Naive thymus-derived CD4-positive, alpha-beta T cell (primary cell): ENCODE results near the gene KLF18. TPM values are rescaled to one million over a fixed set of nuclear protein-coding genes. Genes with fewer than 3 reads are reported as not detected.
"Not testable (repeated sequence)": the region's sequence is repeated elsewhere in the genome, so short reads cannot be mapped to it uniquely, and the experiment has no call there.

Experiments used
- ATAC-seq: fragments of 150-1000 bp; cut with Tn5 transposase; 2 replicates; pipeline ENCODE4 v1.10.0; 2021; ENCODE audit warnings: mild to moderate bottlenecking, moderate library complexity
- CTCF ChIA-PET: fragments of 350-600 bp; sonication (Branson Sonifier 250); formaldehyde crosslinking; loops from one replicate; lab custom pipeline; 2021; ENCODE audit warnings: antibody characterized with exemption; lab: Charles Lee
- POLR2A ChIA-PET: fragments of 350-600 bp; sonication (Branson Sonifier 250); formaldehyde crosslinking; loops from one replicate; lab custom pipeline; 2021; ENCODE audit warnings: antibody characterized with exemption, inconsistent platforms; lab: Charles Lee
- DNase-seq, 9 donors: peaks; one replicate each; pipeline versions ENCODE4 v3.0.0 to v3.0.0-alpha.2; 2020 to 2022; ENCODE audit warnings: mixed read lengths in 1 of 9
- H3K27ac ChIP-seq: one replicate; pipeline ENCODE4 v1.7.0; 2013; ENCODE audit warnings: mild to moderate bottlenecking, low read depth, low read length, moderate library complexity
- H3K27me3 ChIP-seq, 2 donors: one replicate each; pipeline ENCODE4 v1.7.0; 2013; ENCODE audit warnings: low read length in 2 of 2, mild to moderate bottlenecking in 2 of 2, moderate library complexity in 2 of 2; ENCODE audit not compliant: control insufficient read depth in 2 of 2, insufficient read depth in 2 of 2
- H3K36me3 ChIP-seq, 3 experiments: 1 replicate in 2 of 3; 2 replicates in 1 of 3; pipeline ENCODE4 v1.7.0; 2013; ENCODE audit warnings: low read length in 3 of 3, mild to moderate bottlenecking in 3 of 3, moderate library complexity in 1 of 3; ENCODE audit not compliant: insufficient read depth in 3 of 3, control insufficient read depth in 2 of 3
- H3K4me1 ChIP-seq, 2 donors: one replicate each; pipeline ENCODE4 v1.7.0; 2013; ENCODE audit warnings: low read length in 2 of 2, mild to moderate bottlenecking in 2 of 2, moderate library complexity in 1 of 2; ENCODE audit not compliant: control insufficient read depth in 2 of 2, insufficient read depth in 2 of 2
- H3K4me3 ChIP-seq: 2 replicates; pipeline ENCODE4 v1.7.0; 2013; ENCODE audit warnings: mild to moderate bottlenecking, low read length
- H3K9me3 ChIP-seq, 3 experiments: 1 replicate in 2 of 3; 2 replicates in 1 of 3; pipeline ENCODE4 v1.7.0; 2013; ENCODE audit warnings: low read length in 3 of 3; ENCODE audit not compliant: control insufficient read depth in 2 of 3
- H3K27ac Mint-ChIP-seq, 9 donors: one replicate each; pipeline ENCODE4 v1.8.0; 2020 to 2022; ENCODE audit warnings: mixed read lengths in 9 of 9, mild to moderate bottlenecking in 8 of 9, moderate library complexity in 5 of 9, inconsistent platforms in 2 of 9
- H3K27me3 Mint-ChIP-seq, 5 donors: one replicate each; pipeline ENCODE4 v1.8.0; 2021 to 2022; ENCODE audit warnings: mixed read lengths in 5 of 5, mild to moderate bottlenecking in 1 of 5
- H3K36me3 Mint-ChIP-seq, 5 donors: one replicate each; pipeline ENCODE4 v1.8.0; 2020 to 2022; ENCODE audit warnings: mixed read lengths in 5 of 5, mild to moderate bottlenecking in 3 of 5, inconsistent platforms in 1 of 5
- H3K4me1 Mint-ChIP-seq, 7 donors: one replicate each; pipeline ENCODE4 v1.8.0; 2020 to 2022; ENCODE audit warnings: mixed read lengths in 7 of 7, mild to moderate bottlenecking in 3 of 7, inconsistent platforms in 1 of 7
- H3K4me3 Mint-ChIP-seq, 10 donors: one replicate each; pipeline ENCODE4 v1.8.0; 2020 to 2022; ENCODE audit warnings: mild to moderate bottlenecking in 10 of 10, mixed read lengths in 10 of 10, moderate library complexity in 6 of 10, inconsistent platforms in 2 of 10
- H3K9me3 Mint-ChIP-seq, 11 donors: one replicate each; pipeline ENCODE4 v1.8.0; 2020 to 2022; ENCODE audit warnings: mixed read lengths in 11 of 11, mild to moderate bottlenecking in 4 of 11, inconsistent platforms in 1 of 11, moderate library complexity in 1 of 11
- intact Hi-C, 2 donors: fragments of 100-400 bp; cut with micrococcal nuclease; formaldehyde crosslinking; loops; one replicate each; pipeline ENCODE4 v1.15.1; 2023
- polyA plus RNA-seq, 2 donors: library from polyadenylated mRNA; unstranded; fragments of 300-500 nt; fragmentation: Illumina TruSeq; gene quantifications; one replicate each; pipeline ENCODE4 v1.2.3, GENCODE V29; 2021
- total RNA-seq, 6 experiments: library from RNA in 5 of 6; stranded (reverse) in 5 of 6; gene quantifications; 1 replicate in 5 of 6; 2 replicates in 1 of 6; pipeline ENCODE4 v1.2.3 and lab custom pipeline; 2021 to 2026

The KLF18 gene
- total and polyA plus RNA-seq, 7 experiments from 2014 or later: not detected

GRCh38 chr1:44129616-44130500 is 11.6 kb downstream of the KLF18 start:
- Histone ChIP-seq H3K4me3 (no peak overlapping the region), H3K27ac (no peak overlapping the region), H3K27me3 (no peaks in the 10 kb centered on the region), H3K36me3 (no peaks in the 10 kb centered on the region), H3K9me3 (no peaks in the 10 kb centered on the region), H3K4me1 (no peaks in the 10 kb centered on the region)
- POLR2A ChIA-PET: no interaction called here
- Mint-ChIP-seq H3K4me1 (peaks cover 0 to 7% (median 4%) of the 10 kb centered on the region in 7 donors), H3K27me3 (peaks cover 5 to 37% (median 24%) of the 10 kb centered on the region in 5 donors), H3K27ac (no peak overlapping the region), H3K4me3 (no peak overlapping the region), H3K36me3 (no peaks in the 10 kb centered on the region), H3K9me3 (peaks cover 0 to 1% (median 0%) of the 10 kb centered on the region in 11 donors)
- CTCF ChIA-PET: no interaction called here
- ATAC-seq (no peak), DNase-seq (no peak)
- intact Hi-C loops: no loop called here

- CTCF ChIA-PET: no interaction called here
These were observed 21.0 kb downstream of the KLF18 start for GRCh38 chr1:44120398-44120949.

GRCh38 chr1:44119525-44119924 is 21.9 kb downstream of the KLF18 start:
- POLR2A ChIA-PET: no interaction called here
- H3K4me1 ChIP-seq: no peaks in the 10 kb centered on the region
- Mint-ChIP-seq H3K36me3 (no peaks in the 10 kb centered on the region), H3K4me1 (peaks cover 0 to 2% (median 0%) of the 10 kb centered on the region in 7 donors), H3K27ac (no peak overlapping the region), H3K9me3 (no peaks in the 10 kb centered on the region), H3K4me3 (no peak overlapping the region), H3K27me3 (peaks cover 0 to 27% (median 11%) of the 10 kb centered on the region in 5 donors)
- no peaks in the 10 kb centered on the region for H3K9me3 ChIP-seq
- H3K4me3 ChIP-seq: no peak overlapping the region
- H3K36me3 ChIP-seq: no peaks in the 10 kb centered on the region
- H3K27ac ChIP-seq: no peak overlapping the region
- CTCF ChIA-PET: no interaction called here
- ATAC-seq (no peak), DNase-seq (no peak)
- intact Hi-C loops: no loop called here
- no peaks in the 10 kb centered on the region for H3K27me3 ChIP-seq

More at GRCh38 chr1:44120398-44120949, 21.0 kb downstream of the KLF18 start:
- no peak for ATAC-seq
- DNase-seq: no peak
- POLR2A ChIA-PET: no interaction called here
- Histone ChIP-seq H3K36me3 (no peaks in the 10 kb centered on the region), H3K4me3 (no peak overlapping the region), H3K4me1 (no peaks in the 10 kb centered on the region), H3K9me3 (no peaks in the 10 kb centered on the region), H3K27ac (no peak overlapping the region), H3K27me3 (no peaks in the 10 kb centered on the region)
- Mint-ChIP-seq H3K27me3 (peaks cover 0 to 27% (median 15%) of the 10 kb centered on the region in 5 donors), H3K9me3 (no peaks in the 10 kb centered on the region), H3K4me1 (peaks cover 0 to 2% (median 0%) of the 10 kb centered on the region in 7 donors), H3K27ac (no peak overlapping the region), H3K4me3 (no peak overlapping the region), H3K36me3 (no peaks in the 10 kb centered on the region)
- intact Hi-C loops: no loop called here

GRCh38 chr1:44118682-44119081 is 22.7 kb downstream of the KLF18 start, which contains the start of gene KLF17:
Gene KLF17, plus strand, starts transcription at chr1:44118821. Its CDS starts 87 bp downstream, at chr1:44118908.
- no peaks in the 10 kb centered on the region for H3K9me3 Mint-ChIP-seq
- peaks cover 0 to 2% (median 0%) of the 10 kb centered on the region in 7 donors for H3K4me1 Mint-ChIP-seq
- Histone ChIP-seq H3K4me1 (no peaks in the 10 kb centered on the region), H3K4me3 (no peak within 1 kb of the TSS), H3K36me3 (no peaks in the 10 kb centered on the region), H3K27ac (no peak within 1 kb of the TSS), H3K9me3 (no peaks in the 10 kb centered on the region), H3K27me3 (no peaks in the 10 kb centered on the region)
- H3K27me3 Mint-ChIP-seq: peaks cover 6 to 26% (median 11%) of the 10 kb centered on the region in 5 donors
- CTCF ChIA-PET: no interaction called here
- no peak for ATAC-seq
- H3K27ac Mint-ChIP-seq: no peak within 1 kb of the TSS
- DNase-seq: no peak
- H3K36me3 Mint-ChIP-seq: no peaks in the 10 kb centered on the region
- POLR2A ChIA-PET: no interaction called here
- intact Hi-C loops: no loop called here
- no peak within 1 kb of the TSS for H3K4me3 Mint-ChIP-seq

GRCh38 chr1:44117272-44117671 is 24.2 kb downstream of the KLF18 start:
- CTCF ChIA-PET, H3K9me3 Mint-ChIP-seq, H3K27me3 ChIP-seq, intact Hi-C loops, H3K36me3 Mint-ChIP-seq, H3K36me3 ChIP-seq, H3K4me1 Mint-ChIP-seq, H3K27ac Mint-ChIP-seq, H3K27ac ChIP-seq, H3K9me3 ChIP-seq, H3K4me3 ChIP-seq, H3K4me3 Mint-ChIP-seq, POLR2A ChIA-PET, DNase-seq, ATAC-seq, H3K4me1 ChIP-seq: not testable (repeated sequence)
- H3K27me3 Mint-ChIP-seq: peaks cover 8 to 23% (median 10%) of the 10 kb centered on the region in 5 donors

GRCh38 chr1:44114098-44114497 is 27.3 kb downstream of the KLF18 start:
- ATAC-seq: no peak
- intact Hi-C loops: no loop called here
- H3K27me3 Mint-ChIP-seq: peaks cover 0 to 10% (median 8%) of the 10 kb centered on the region in 5 donors
- H3K4me1 Mint-ChIP-seq: no peaks in the 10 kb centered on the region
- no peaks in the 10 kb centered on the region for H3K4me1 ChIP-seq
- DNase-seq: no peak
- no peaks in the 10 kb centered on the region for H3K36me3 ChIP-seq
- H3K9me3 Mint-ChIP-seq: no peaks in the 10 kb centered on the region
- H3K27ac ChIP-seq: no peak overlapping the region
- no peak overlapping the region for H3K4me3 ChIP-seq
- POLR2A ChIA-PET: no interaction called here
- no peaks in the 10 kb centered on the region for H3K36me3 Mint-ChIP-seq
- no peak overlapping the region for H3K4me3 Mint-ChIP-seq
- CTCF ChIA-PET: no interaction called here
- no peak overlapping the region for H3K27ac Mint-ChIP-seq
- H3K27me3 ChIP-seq: no peaks in the 10 kb centered on the region
- no peaks in the 10 kb centered on the region for H3K9me3 ChIP-seq
